ENCODE measurements around the gene MTX1.
"Not testable (repeated sequence)": the region's sequence is repeated elsewhere in the genome, so short reads cannot be mapped to it uniquely, and the experiment has no call there.

The MTX1 gene

DNA sequence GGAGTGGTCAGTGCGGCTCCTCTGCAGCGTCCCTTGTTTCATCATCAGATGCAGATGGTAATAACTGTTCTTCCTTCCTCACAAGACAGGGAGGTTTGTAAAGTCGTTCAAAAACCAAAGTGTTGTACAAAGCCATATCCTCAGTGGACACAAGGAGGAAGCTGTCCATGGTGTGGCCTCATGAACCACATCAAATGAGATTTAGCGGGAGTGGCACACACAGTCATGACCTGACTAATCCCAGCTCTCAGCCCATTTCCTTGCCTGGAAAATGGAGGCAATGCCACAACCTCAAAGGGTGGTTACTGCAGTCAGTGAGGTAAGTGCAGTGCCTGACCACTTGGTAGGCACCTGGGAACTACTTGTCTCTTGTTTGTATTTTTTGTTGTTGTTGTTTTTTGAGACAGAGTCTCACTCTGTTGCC is 33.4 kb downstream of the MTX1 start:
- no peak for DNase-seq

- DNase-seq = no peak
These were observed 34.4 kb downstream of the MTX1 start for GRCh38 chr1:155242805-155243358.

DNA sequence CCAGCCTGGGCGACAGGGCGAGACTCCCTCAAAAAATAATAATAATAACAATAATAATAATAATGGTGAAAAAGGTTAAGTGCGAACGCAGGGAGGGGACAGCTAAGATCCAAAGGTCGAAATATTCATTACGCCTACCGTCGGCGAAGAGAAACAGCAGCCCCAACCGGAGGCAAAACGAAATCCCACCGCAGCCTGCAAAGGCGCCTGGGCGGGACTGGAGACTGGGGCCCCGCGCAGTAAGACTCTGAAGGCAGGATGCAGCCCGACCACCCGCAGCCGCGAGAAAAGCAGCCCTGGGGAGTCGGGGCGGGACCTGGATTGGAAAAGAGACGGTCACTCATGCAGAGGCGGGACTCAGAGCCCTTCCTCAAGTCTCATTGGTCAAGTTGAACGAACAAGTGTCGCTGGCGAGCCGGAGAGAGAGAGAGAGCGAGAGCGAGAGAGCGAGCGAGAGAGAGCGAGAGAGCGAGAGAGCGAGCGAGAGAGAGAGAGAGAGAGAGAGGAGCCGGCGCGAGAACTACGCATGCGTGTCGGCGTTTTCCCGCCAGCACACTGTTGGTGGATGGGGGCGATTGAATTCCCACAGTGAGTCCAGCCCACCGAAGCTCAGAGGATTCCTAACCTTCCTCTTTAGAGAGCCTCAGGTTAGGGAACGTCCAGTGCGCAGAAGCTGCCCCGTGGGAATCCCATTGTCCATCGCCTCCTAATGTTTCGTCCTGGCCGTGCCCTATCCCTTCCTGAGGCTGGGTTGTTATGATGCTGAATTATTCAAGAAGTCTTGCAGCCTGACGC is 36.1 kb downstream of the MTX1 start:
- peak; percentile 96 for DNase-seq

GRCh38 chr1:155245163-155245524 is 36.6 kb downstream of the MTX1 start:
- DNase-seq = no peak

DNA sequence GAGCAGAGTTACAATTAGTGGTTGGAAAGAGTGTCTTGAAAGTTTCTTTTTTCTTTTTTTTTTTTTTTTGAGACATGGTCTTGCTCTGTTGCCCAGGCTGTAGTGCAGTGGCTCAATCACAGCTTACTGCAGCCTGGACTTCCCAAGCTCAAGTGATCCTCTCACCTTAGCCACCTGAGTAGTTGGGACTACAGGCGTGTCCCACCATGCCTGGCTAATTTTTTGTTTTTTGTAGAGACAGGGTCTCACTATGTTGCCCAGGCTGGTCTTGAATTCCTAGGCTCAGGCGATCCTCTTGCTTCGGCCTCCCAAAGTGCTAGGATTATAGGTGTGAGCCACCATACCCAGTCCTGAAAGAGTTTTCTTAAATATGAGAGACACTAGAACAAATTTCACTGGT is 38.3 kb downstream of the MTX1 start:
- DNase-seq = not testable (repeated sequence)

- DNase-seq = no peak
These were observed 39.4 kb downstream of the MTX1 start for GRCh38 chr1:155247667-155248553.

- DNase-seq = peak; percentile 18
These were observed 41.7 kb downstream of the MTX1 start for GRCh38 chr1:155250246-155250632.

DNA sequence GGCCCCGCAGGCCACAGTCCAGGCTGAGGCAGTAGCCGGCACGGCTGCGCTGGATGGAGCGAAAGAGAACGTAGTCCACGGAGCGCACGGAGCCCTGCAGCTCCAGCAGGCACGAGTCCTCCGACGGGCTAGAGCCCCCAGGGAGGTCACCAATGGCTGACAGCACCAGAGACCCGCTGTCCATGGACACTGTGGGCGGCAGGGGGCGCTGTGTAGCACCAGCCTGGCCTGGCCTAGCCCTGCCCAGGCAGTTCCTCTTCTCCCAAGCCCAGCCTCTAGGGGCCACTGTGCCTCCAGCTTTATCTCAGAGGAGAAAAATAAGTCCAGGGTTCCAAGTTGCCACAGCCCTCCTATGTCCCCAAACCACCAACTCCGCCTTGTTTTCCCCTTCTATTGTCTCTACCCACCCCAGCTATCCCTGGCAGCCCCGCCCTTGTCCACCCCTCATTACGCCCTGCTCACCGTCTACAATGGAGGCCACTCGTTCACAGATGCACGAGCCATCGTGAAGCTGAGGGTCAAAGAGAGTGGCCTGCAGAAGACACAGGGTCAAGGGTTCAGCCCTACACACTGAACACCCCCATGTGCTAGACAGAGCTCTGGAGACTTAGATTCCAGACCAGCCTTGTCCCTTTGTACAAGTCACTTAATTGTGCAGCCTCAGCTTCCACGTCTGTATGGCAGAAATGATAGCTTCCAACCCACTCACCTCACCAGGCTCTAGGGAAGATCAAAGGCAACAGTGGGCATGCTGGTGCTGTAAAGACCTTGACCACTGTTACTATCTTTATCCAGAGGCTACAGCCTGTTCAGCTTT is 42.3 kb downstream of the MTX1 start:
- DNase-seq = peak; percentile 97

DNA sequence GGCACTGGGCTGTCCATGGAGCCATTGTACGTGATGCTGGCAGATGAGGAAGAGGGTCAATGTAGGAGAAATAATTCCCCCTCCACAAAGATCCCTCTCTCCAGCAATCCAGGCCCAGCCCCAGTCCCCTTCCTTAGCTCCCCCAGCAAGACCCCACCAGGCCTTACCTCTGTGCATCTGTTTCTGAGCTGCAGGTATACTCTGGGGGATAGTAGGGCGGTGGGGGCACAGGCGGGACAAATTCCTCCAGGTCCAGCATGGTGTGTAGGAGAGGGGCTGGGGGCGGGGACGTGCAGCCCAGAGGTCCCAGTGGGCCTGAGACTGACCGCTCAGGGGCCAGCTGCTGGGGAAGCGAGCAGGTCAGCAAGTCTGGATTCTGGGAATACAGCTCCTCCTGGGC is 43.1 kb downstream of the MTX1 start:
- DNase-seq = no peak

- no peak for DNase-seq
These were observed 44.7 kb downstream of the MTX1 start for GRCh38 chr1:155253208-155253607.

DNA sequence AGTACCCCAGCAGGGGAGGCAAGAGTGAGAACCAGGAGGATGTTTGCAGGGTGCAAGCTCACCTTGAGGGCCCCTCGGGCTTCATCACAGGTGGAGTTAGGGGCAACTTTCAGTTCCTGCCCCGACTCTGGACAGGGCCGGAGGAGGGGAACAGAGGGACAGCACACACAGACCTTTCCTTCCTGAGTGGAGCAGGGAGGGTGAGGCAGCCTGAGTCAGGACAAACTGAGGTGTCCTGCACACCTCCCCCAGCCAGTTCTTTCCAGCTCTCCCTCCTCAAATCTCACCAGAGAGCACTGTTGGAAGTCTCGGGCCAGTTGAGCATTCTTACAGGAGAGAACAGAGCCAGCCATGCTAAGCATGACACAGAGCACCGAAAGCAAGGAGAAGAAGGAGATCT is 45.3 kb downstream of the MTX1 start:
- no peak for DNase-seq

GRCh38 chr1:155254228-155254713 is 45.8 kb downstream of the MTX1 start:
- DNase-seq = no peak

DNA sequence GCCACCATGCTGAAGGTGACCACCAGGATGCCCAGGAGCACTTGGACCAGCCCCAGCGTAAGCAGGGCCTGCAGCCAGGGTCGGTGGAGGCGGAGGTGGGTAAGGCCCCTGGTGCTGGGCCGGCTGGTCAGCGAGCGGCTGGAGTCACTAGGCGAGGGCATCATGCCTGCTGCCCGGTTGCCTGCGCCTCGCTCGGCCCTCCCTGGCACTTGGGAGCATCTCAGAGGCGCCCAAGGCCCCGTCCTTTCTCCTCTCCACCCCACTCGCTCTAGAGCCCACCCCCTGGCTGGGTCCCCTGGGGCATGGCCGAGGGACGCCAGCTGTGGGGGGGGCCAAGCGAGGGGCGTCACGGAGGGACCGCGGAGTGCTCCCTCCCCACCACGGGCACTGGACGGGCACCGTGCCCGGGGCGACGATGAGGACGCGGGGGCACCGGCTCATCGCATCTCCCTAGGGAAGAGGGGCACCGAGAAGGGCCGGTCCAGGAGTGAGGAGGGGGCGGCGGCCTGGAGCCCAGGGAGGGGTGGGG is 46.3 kb downstream of the MTX1 start:
- DNase-seq = no peak

GRCh38 chr1:155255243-155256007 is 46.9 kb downstream of the MTX1 start, which contains the start of gene ENTREP3:
TSS of gene ENTREP3 (minus strand) at chr1:155255483. CDS start at chr1:155254877, 606 bp downstream.
- peak; percentile 82 for DNase-seq

GRCh38 chr1:155256058-155256852 is 47.8 kb downstream of the MTX1 start:
- DNase-seq = no peak

GRCh38 chr1:155260276-155260675 is 51.8 kb downstream of the MTX1 start:
- DNase-seq = no peak

GRCh38 chr1:155261493-155261851 is 53.0 kb downstream of the MTX1 start:
- DNase-seq = no peak

- peak; percentile 88 for DNase-seq
These were observed 53.6 kb downstream of the MTX1 start, which contains the start of gene SCAMP3 for GRCh38 chr1:155261852-155262673. TSS of gene SCAMP3 (minus strand) at chr1:155262360. CDS start at chr1:155262151, 209 bp downstream.

DNA sequence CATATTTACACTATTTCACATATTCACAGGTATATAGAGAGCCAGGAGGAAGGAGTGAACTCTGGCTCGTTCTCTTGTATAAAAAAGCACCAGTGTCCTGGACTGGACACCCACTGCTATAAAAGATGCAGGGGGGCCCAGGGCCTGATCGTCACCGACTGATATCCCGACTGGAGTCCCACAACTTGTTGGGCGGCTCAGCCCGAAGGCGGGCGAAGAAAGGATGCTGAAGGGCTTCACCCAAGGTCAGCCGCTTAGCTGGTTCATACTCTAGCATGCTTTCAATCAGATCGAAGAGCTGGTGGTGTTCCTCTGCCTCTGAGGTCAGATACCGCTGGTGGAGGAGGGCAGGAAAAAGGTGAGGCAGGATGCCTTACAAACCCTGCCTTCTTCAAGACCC is 54.6 kb downstream of the MTX1 start:
- DNase-seq = no peak

All from CD4-positive, alpha-beta T cell treated with Interleukin-6 for 4 hours (primary cell).